Mesendoderm (in vitro differentiated cells): Measurements from ENCODE around the gene GDPGP1. TPM values are rescaled to one million over a fixed set of nuclear protein-coding genes. Genes with fewer than 3 reads are reported as not detected.

Experiments
- DNase-seq: peaks from one replicate; pipeline ENCODE4 v3.0.0; 2013
- H2AK5ac ChIP-seq: 2 replicates; pipeline ENCODE4 v1.6.1; 2013; ENCODE audit warnings: low read length, inconsistent platforms
- H2BK120ac ChIP-seq: 2 replicates; pipeline ENCODE4 v1.6.1; 2013; ENCODE audit warnings: low read depth, mild to moderate bottlenecking, low read length, moderate library complexity, mixed read lengths
- H2BK15ac ChIP-seq: replicated peaks from 2 replicates; pipeline ENCODE4 v1.6.1; 2013; ENCODE audit warnings: low read depth, mild to moderate bottlenecking, moderate library complexity
- H2BK5ac ChIP-seq: 2 replicates; pipeline ENCODE4 v1.6.1; 2013; ENCODE audit warnings: low read length, inconsistent platforms
- H3K18ac ChIP-seq: 2 replicates; pipeline ENCODE4 v1.6.1; 2013; ENCODE audit warnings: mild to moderate bottlenecking, low read length, mixed read lengths
- H3K23ac ChIP-seq: one replicate; pipeline ENCODE4 v1.6.1; 2013; ENCODE audit warnings: low read length
- H3K27ac ChIP-seq: 2 replicates; pipeline ENCODE4 v1.5.1; 2013; ENCODE audit warnings: low read depth, mild to moderate bottlenecking, inconsistent platforms, low read length, moderate library complexity
- H3K27me3 ChIP-seq: 2 replicates; pipeline ENCODE4 v1.6.1; 2013; ENCODE audit warnings: low read length, control low read depth, mild to moderate bottlenecking, inconsistent platforms; ENCODE audit not compliant: insufficient read depth, poor library complexity
- H3K36me3 ChIP-seq: 2 replicates; pipeline ENCODE4 v1.6.1; 2013; ENCODE audit warnings: low read length, inconsistent platforms; ENCODE audit not compliant: control insufficient read depth, insufficient read depth
- H3K4ac ChIP-seq: one replicate; pipeline ENCODE4 v1.6.1; 2013; ENCODE audit warnings: low read depth, mild to moderate bottlenecking, low read length, moderate library complexity
- H3K4me1 ChIP-seq: 2 replicates; pipeline ENCODE4 v1.6.1; 2013; ENCODE audit warnings: low read depth, low read length, inconsistent platforms; ENCODE audit not compliant: control insufficient read depth
- H3K4me2 ChIP-seq: 2 replicates; pipeline ENCODE4 v1.6.1; 2013; ENCODE audit warnings: low read length
- H3K4me3 ChIP-seq: 2 replicates; pipeline ENCODE4 v1.5.1; 2013; ENCODE audit warnings: mild to moderate bottlenecking, low read length
- H3K56ac ChIP-seq: one replicate; pipeline ENCODE4 v1.6.1; 2013; ENCODE audit warnings: low read length
- H3K79me1 ChIP-seq: 2 replicates; pipeline ENCODE4 v1.6.1; 2013; ENCODE audit warnings: low read length, inconsistent platforms
- H3K79me2 ChIP-seq: 2 replicates; pipeline ENCODE4 v1.6.1; 2013; ENCODE audit warnings: mild to moderate bottlenecking, low read length; ENCODE audit not compliant: control insufficient read depth, insufficient read depth
- H3K9ac ChIP-seq: 2 replicates; pipeline ENCODE4 v1.6.1; 2013; ENCODE audit warnings: low read length, inconsistent platforms
- H4K5ac ChIP-seq: one replicate; pipeline ENCODE4 v1.6.1; 2013; ENCODE audit warnings: low read length
- H4K8ac ChIP-seq: one replicate; pipeline ENCODE4 v1.6.1; 2013; ENCODE audit warnings: low read depth, mild to moderate bottlenecking, control low read depth, low read length, moderate library complexity
- WGBS: extraction: QIAGEN DNeasy Blood & Tissue Kit; methylation state at CpG from one replicate; pipeline ENCODE4 v1.1.7; 2013; ENCODE audit warnings: low lambda C conversion rate, missing lambda C conversion rate; ENCODE audit not compliant: insufficient coverage; ENCODE audit errors: extremely low coverage; 5-methylcytosine and 5-hydroxymethylcytosine counted together
- small RNA-seq: library from polyadenylated mRNA; stranded (forward); fragments of <200 nt; extraction: miRNeasy Mini kit (QIAGEN cat#:217004); gene quantifications from one replicate; pipeline ENCODE3, GENCODE V24; 2013; ENCODE audit not compliant: insufficient read depth

GDPGP1 gene

GRCh38 chr15:90294601-90295269, 60.7 kb downstream of the GDPGP1 start:
- H2BK15ac ChIP-seq, result no peak overlapping the region
- no peak for DNase-seq
- WGBS, result no CpG with 5 or more reads among the region's 16 CpGs
- H3K23ac ChIP-seq, result no peak overlapping the region
- no peak overlapping the region for H4K5ac ChIP-seq
- H3K4ac ChIP-seq, result no peak overlapping the region
- H3K56ac ChIP-seq, result no peak overlapping the region
- no peak overlapping the region for H3K4me2 ChIP-seq
- no peaks in the 10 kb centered on the region for H3K79me2 ChIP-seq
- H3K9ac ChIP-seq, result no peak overlapping the region
- no peak overlapping the region for H3K27ac ChIP-seq
- H2BK120ac ChIP-seq, result no peak overlapping the region
- H3K4me3 ChIP-seq, result no peak overlapping the region
- no peak overlapping the region for H3K18ac ChIP-seq
- no peaks in the 10 kb centered on the region for H3K4me1 ChIP-seq
- no peaks in the 10 kb centered on the region for H3K79me1 ChIP-seq
- no peak overlapping the region for H4K8ac ChIP-seq
- no peak overlapping the region for H2BK5ac ChIP-seq
- H3K27me3 ChIP-seq, result no peaks in the 10 kb centered on the region
- H3K36me3 ChIP-seq, result no peaks in the 10 kb centered on the region
- no peak overlapping the region for H2AK5ac ChIP-seq

GRCh38 chr15:90295270-90295648, 61.2 kb downstream of the GDPGP1 start:
- H3K23ac ChIP-seq, result no peak overlapping the region
- H2BK5ac ChIP-seq, result no peak overlapping the region
- no peaks in the 10 kb centered on the region for H3K79me1 ChIP-seq
- no peak overlapping the region for H3K4ac ChIP-seq
- H2BK15ac ChIP-seq, result no peak overlapping the region
- no CpG with 5 or more reads among the region's 10 CpGs for WGBS
- H3K4me3 ChIP-seq, result no peak overlapping the region
- H2BK120ac ChIP-seq, result no peak overlapping the region
- no peaks in the 10 kb centered on the region for H3K27me3 ChIP-seq
- H3K4me2 ChIP-seq, result no peak overlapping the region
- H4K5ac ChIP-seq, result no peak overlapping the region
- no peaks in the 10 kb centered on the region for H3K4me1 ChIP-seq
- no peak overlapping the region for H2AK5ac ChIP-seq
- H3K9ac ChIP-seq, result no peak overlapping the region
- no peak overlapping the region for H3K27ac ChIP-seq
- no peak for DNase-seq
- H3K79me2 ChIP-seq, result no peaks in the 10 kb centered on the region
- H3K18ac ChIP-seq, result no peak overlapping the region
- no peak overlapping the region for H4K8ac ChIP-seq
- H3K56ac ChIP-seq, result no peak overlapping the region
- no peaks in the 10 kb centered on the region for H3K36me3 ChIP-seq

Small RNAs within 50 kb of the gene (small RNA-seq; reads per million reads assigned to genes)
- gene AC091167.3, result not detected
- not detected for gene RN7SL736P
